A673 (cell line): ENCODE data around the gene PXT1. TPM values are rescaled to one million over a fixed set of nuclear protein-coding genes. Genes with fewer than 3 reads are reported as not detected.

Experiments
- BruUV-seq: library from RNA; stranded (reverse); fragments of 400-500 nt; replicated peaks from 2 replicates; lab custom pipeline; 2021; lab: Mats Ljungman, UMichigan
- CTCF ChIA-PET: fragments of 300-600 bp; sonication (Branson Sonifier 250); formaldehyde crosslinking; loops from one replicate; lab custom pipeline; 2022; ENCODE audit warnings: antibody characterized with exemption; lab: Charles Lee
- POLR2A ChIA-PET: fragments of 300-600 bp; sonication (Branson Sonifier 250); formaldehyde crosslinking; loops from one replicate; lab custom pipeline; 2022; ENCODE audit warnings: antibody characterized with exemption; ENCODE audit not compliant: low non-redundant PET; lab: Charles Lee
- DNase-seq: peaks from one replicate; pipeline ENCODE4 v3.0.0-alpha.2; 2015; ENCODE audit warnings: low spot score
- H3K27ac ChIP-seq: fragments of 200-600 bp; sonication (generic); 2 replicates; pipeline ENCODE4 v1.5.1; 2016; ENCODE audit warnings: mixed run types, low read depth, mild to moderate bottlenecking, mixed read lengths, antibody characterized with exemption, low read length; ENCODE audit not compliant: poor library complexity, severe bottlenecking
- H3K27me3 ChIP-seq: fragments of 200-600 bp; sonication (generic); replicated peaks from 2 replicates; pipeline ENCODE4 v1.6.1; 2017; ENCODE audit warnings: mixed run types, low read depth, mild to moderate bottlenecking, mixed read lengths, antibody characterized with exemption, low read length; ENCODE audit not compliant: insufficient read depth, poor library complexity
- H3K36me3 ChIP-seq: fragments of 200-600 bp; sonication (generic); 2 replicates; pipeline ENCODE4 v1.6.1; 2016; ENCODE audit warnings: mixed run types, mild to moderate bottlenecking, mixed read lengths, antibody characterized with exemption, low read length; ENCODE audit not compliant: insufficient read depth, poor library complexity, severe bottlenecking
- H3K4me1 ChIP-seq: fragments of 200-600 bp; sonication (generic); 2 replicates; pipeline ENCODE4 v1.6.1; 2017; ENCODE audit warnings: mixed run types, mild to moderate bottlenecking, mixed read lengths, antibody characterized with exemption, low read length; ENCODE audit not compliant: insufficient read depth, poor library complexity, severe bottlenecking
- H3K4me3 ChIP-seq: fragments of 200-600 bp; sonication (generic); 2 replicates; pipeline ENCODE4 v1.5.1; 2016; ENCODE audit warnings: low read depth, mixed run types, mild to moderate bottlenecking, mixed read lengths, low read length; ENCODE audit not compliant: poor library complexity, severe bottlenecking
- H3K9me3 ChIP-seq: fragments of 200-600 bp; sonication (generic); 2 replicates; pipeline ENCODE4 v1.6.1; 2016; ENCODE audit warnings: mixed run types, low read depth, mild to moderate bottlenecking, mixed read lengths, antibody characterized with exemption, low read length; ENCODE audit not compliant: poor library complexity, severe bottlenecking
- CTCF ChIP-seq: fragments of 300-800, 200-600 bp; sonication (generic); conservative IDR thresholded peaks from 2 replicates; pipeline ENCODE4 v1.5.1; 2017; ENCODE audit warnings: low read depth, mild to moderate bottlenecking, antibody characterized with exemption, low read length, moderate library complexity, mixed read lengths
- EZH2 ChIP-seq: fragments of 200-600 bp; sonication (generic); IDR thresholded peaks from 2 replicates; pipeline ENCODE4 v1.6.1; 2017; ENCODE audit warnings: borderline replicate concordance, low read depth, mild to moderate bottlenecking, mixed read lengths, antibody characterized with exemption, low read length; ENCODE audit not compliant: poor library complexity, severe bottlenecking
- intact Hi-C: fragments of 100-400 bp; cut with micrococcal nuclease; formaldehyde crosslinking; loops from one replicate; pipeline ENCODE4 v1.10.0; 2022; ENCODE audit not compliant: unreplicated experiment
- total RNA-seq: library from RNA; stranded (reverse); gene quantifications from 2 replicates; pipeline ENCODE4 v1.2.3, GENCODE V29; 2021

Gene PXT1
- total RNA-seq, 1 experiment from 2014 or later, result 0.21 TPM

- BruUV-seq, result no TSS peak
- Histone ChIP-seq H3K9me3 (no peaks in the 10 kb centered on the region), H3K27ac (no peak overlapping the region), H3K4me1 (no peaks in the 10 kb centered on the region), H3K27me3 (no peaks in the 10 kb centered on the region), H3K4me3 (no peak overlapping the region), H3K36me3 (peaks cover 21% of the 10 kb centered on the region)
- intact Hi-C loops, result no loop called here
- ChIA-PET CTCF (no interaction called here), POLR2A (no interaction called here)
- DNase-seq, result no peak
- no peak for TF ChIP-seq CTCF
Observed at GRCh38 chr6:36489426-36489825, 46.8 kb upstream of the PXT1 start.

GRCh38 chr6:36488221-36488620 lies 45.6 kb upstream of the PXT1 start:
- TF ChIP-seq CTCF (no peak), EZH2 (no peak)
- no TSS peak for BruUV-seq
- no peaks in the 10 kb centered on the region for H3K9me3 ChIP-seq
- CTCF ChIA-PET, result no interaction called here
- POLR2A ChIA-PET, result interaction anchor here (0.7 kb wide), 1 partner anchor 115 kb away, joined by 3 read pairs; no protein-coding TSS in a partner anchor
- H3K4me1 ChIP-seq, result no peaks in the 10 kb centered on the region
- intact Hi-C loops, result no loop called here
- no peak overlapping the region for H3K27ac ChIP-seq
- H3K27me3 ChIP-seq, result no peaks in the 10 kb centered on the region
- no peak overlapping the region for H3K4me3 ChIP-seq
- DNase-seq, result no peak
- H3K36me3 ChIP-seq, result peaks cover 25% of the 10 kb centered on the region

GRCh38 chr6:36487698-36488097 lies 45.0 kb upstream of the PXT1 start:
- no peaks in the 10 kb centered on the region for H3K9me3 ChIP-seq
- H3K27me3 ChIP-seq, result no peaks in the 10 kb centered on the region
- ChIA-PET POLR2A (interaction anchor here (0.7 kb wide), 1 partner anchor 114 kb away, joined by 3 read pairs; no protein-coding TSS in a partner anchor), CTCF (no interaction called here)
- H3K36me3 ChIP-seq, result peaks cover 25% of the 10 kb centered on the region
- H3K27ac ChIP-seq, result no peak overlapping the region
- no peak overlapping the region for H3K4me3 ChIP-seq
- TF ChIP-seq CTCF, result no peak
- TF ChIP-seq EZH2, result no peak
- intact Hi-C loops, result no loop called here
- BruUV-seq, result no TSS peak
- DNase-seq, result no peak
- no peaks in the 10 kb centered on the region for H3K4me1 ChIP-seq
